HG02884 (cell line): ENCODE data around the gene CXCL13.
"Not testable (repeated sequence)": the region's sequence is repeated elsewhere in the genome, so short reads cannot be mapped to it uniquely, and the experiment has no call there.

Experiments
- ATAC-seq: cut with Tn5 transposase; IDR thresholded peaks from one replicate; pipeline ENCODE4 v1.9.1; 2021; ENCODE audit warnings: mild to moderate bottlenecking, moderate library complexity; ENCODE audit not compliant: unreplicated experiment

CXCL13 gene

DNA sequence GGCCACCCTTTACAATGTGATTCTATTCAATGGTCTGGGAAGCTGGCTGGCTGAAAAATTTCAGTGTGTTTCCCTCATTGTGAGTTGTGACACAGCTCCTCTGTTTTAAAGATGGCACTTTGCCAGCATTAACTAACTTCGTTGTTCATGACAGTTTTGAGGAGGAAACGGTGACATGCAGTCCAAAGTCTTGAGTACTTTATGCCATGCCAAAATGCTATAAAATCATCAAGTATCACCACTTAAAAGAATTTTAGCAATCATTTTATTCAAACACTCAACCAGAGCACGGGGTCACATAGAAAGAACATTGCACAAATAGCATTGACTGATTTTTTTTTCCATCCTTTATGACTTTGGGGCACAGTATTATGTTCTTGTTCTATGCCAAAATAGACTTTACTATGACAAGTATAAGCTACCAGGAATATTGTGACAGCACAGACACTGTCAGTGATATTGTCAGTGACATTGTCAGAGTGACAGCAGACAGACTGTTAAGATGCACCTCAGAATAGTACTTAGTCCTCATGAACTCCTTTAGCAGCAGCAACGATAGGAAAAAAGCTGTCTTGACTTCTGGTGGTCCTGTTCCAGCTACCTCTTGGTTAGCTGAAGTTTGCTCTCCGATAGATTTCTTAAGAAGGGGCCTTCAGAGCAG is 46.7 kb downstream of the CXCL13 start:
- ATAC-seq = no peak

DNA sequence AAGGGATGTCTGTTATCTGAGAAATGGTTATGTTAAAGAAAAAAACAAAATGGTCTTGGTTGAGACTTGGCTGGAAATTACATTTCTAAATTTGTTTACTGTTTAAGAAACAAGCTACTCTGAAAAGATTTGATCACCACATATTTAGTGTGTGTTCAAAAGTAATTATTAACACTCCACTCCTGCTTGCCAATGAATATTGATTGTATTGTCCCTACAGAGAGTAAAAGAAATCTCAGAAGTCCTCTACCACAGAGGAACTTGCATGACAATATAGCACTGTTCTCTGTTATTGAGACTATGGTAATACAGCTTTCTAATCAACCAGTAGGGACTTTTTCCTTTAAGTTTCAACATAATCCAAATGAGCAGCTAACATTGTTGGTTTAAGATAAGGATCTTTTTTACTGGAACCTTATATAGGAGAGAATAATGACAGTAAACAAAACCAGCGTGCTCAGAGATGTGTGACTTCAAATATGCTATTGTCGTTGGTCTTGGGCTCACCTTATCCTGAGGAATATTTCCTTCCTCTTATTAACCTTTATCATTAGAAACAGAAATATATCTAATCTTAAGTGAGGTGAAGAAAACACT is 47.6 kb downstream of the CXCL13 start:
- ATAC-seq = no peak

DNA sequence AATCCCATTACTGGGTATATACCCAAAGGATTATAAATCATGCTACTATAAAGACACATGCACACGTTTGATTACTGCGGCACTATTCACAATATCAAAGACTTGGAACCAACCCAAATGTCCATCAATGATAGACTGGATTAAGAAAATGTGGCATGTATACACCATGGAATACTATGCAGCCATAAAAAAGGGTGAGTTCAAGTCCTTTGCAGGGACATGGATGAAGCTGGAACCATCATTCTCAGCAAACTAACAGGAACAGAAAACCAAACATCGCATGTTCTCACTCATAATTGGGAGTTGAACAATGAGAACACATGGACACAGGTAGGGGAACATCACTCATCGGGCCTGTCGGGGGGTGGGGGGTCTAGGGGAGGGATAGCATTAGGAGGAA is 54.7 kb downstream of the CXCL13 start:
- not testable (repeated sequence) for ATAC-seq
